Amygdala (tissue), 56 donors: ENCODE measurements around the gene TMEM184A.

ENCODE experiments used
- DNase-seq, 56 donors: peaks; one replicate each; lab custom pipeline; 2025; lab: John Stamatoyannopoulos, UW

TMEM184A gene

GRCh38 chr7:1555046-1555812 lies 776 bp downstream of the TMEM184A start:
- DNase-seq: no peak

DNA sequence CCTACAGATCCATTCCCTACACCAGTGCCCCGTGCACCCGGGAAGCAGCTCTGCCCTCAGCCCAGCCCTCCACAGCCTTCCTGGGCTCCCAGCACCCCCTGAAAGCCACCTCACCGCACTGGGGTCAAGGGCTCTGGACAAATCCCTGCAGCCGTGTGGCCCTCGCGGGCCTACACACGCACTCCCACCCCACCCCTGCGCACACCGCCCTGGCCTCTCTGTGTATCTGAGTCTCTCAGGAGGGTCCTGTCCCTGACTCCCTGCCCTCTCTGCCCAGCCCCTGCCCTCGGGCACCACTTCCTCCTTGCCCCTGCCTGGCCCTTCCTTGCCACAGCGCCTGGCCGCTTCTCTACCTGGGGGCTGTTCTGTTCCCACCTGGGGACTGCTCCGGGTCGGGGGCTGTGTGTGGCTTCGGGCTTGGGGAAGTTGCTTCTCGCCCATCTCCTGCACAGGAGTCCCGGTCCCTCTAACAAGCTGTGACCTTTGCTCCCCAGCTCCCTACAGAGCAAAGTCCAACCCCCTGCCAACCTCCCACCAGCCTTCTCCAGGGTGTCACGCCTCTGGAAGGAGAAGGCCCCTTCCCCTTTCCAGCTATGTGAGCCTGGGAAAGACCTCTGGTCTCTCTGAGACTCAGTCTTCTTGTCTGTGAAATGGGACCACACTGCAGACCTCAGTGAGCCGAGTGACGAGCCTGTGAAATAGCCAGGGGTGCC lies 1.5 kb downstream of the TMEM184A start:
- DNase-seq: no peak

DNA sequence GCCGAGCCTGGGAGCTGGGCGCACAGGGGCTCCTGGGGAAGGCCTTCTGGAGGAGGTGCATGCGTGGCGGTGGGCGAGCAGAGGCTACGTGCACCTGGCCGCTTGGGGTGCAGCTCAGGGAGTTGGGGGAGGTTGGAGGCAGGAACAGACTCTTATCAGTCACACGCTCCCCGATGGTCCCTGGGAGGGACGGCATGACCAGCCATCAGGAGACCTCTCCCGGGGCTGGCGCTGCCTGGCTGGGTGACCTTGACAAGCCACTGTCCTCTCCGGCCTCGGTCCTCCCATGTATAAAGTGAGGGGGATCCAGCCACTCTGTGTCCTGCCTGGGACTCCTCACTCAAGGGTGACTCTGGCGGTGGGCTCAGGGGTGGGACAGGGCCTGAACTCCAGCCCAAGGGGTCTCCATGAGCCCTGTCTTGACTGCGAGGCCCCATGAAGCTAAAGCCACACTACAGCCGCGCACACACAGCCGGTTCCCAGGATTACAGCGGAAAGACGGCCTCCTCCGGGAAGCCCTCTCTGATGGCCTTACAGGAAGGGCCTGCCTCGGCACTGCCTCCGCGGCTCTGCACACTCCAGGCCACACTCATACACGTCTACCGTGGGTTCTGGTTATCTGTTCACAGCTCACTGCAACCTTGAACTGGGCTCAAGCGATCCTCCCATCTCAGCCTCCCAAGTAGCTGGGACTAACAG lies 2.3 kb downstream of the TMEM184A start:
- no peak for DNase-seq

- DNase-seq: no peak
These were observed 3.8 kb downstream of the TMEM184A start for GRCh38 chr7:1552200-1552599.

DNA sequence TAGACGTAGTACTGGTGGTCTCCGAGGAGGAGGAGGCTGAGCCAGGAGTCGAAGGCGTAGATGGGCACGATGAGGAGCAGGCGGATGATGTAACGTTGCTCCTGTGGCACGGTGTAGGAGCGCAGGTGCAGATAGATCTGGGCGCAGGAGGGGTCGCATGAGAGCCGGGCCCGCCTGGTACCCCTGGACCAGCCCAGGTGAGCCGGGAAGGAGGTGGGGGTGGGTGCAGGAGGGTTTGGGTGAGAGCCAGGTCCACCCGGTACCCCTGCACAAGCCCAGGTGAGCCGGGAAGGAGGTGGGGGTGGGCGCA lies 5.2 kb downstream of the TMEM184A start:
- no peak for DNase-seq

- no peak for DNase-seq
These were observed 5.8 kb downstream of the TMEM184A start for GRCh38 chr7:1550005-1550845.

- no peak for DNase-seq
These were observed 6.5 kb downstream of the TMEM184A start for GRCh38 chr7:1549357-1550004.

- DNase-seq: no peak
These were observed 7.1 kb downstream of the TMEM184A start for GRCh38 chr7:1548944-1549343.

DNA sequence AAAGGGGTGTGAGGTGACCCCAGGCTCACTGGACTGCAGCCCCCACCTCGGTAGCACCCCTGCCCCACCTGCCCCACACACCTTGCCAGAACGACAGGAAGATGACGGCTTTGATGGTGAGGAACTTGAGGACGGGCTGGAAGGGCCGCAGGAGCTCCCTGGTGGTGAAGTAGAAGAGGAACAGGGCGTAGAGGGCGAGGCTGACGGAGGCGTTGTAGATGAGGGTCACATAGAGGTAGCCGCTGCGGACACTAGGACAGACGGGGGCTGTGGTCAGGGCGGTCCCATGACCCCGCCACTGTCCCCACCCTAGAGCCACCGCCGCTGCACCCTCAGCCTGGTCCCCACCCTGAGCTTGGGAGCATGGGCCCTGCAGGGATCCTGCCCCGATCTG lies 7.6 kb downstream of the TMEM184A start:
- no peak for DNase-seq

GRCh38 chr7:1547777-1548437 lies 8.1 kb downstream of the TMEM184A start:
- DNase-seq: no peak

GRCh38 chr7:1546909-1547776 lies 8.9 kb downstream of the TMEM184A start:
- no peak for DNase-seq

- DNase-seq: no peak
These were observed 9.6 kb downstream of the TMEM184A start for GRCh38 chr7:1546274-1546908.

DNA sequence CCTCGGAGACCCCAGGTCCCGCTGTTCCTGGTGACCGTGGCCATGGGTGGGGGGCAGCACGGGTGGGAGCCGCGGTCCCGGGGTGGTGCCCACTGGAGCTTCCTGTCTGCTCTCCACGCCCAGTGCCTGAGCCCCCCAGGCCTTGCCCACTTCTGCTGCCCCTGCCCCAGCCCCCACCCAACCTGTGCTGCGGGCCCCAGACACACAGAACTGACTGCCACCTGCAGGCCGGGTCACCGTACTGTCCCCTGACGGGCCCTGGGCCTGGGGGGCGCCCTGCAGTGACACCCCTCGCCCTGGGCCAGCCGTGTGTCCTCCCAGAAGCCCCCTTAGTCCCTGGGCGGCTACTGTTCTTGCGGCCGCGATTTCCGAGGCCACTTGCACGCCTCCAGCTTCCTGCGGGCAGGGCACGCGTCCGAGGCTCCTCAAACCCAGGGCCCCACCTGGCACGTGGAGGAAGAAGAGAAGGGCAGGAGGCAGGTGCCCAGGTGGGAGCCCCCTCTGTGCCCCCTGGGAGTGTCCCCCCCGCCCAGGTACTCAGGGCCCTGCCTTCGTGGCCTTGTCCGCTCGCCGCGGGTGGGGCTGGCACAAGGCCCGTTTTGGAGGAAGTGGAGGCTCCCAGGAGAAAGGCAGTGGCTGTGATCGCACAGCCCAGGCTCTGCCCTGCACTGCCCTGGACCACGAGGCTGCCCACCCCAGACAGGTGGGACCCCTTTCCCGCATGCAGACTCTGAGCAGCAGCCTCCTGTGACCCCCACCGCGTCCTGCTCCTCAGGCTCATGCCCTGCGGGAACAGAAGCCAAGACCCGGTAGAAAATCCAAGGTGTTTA lies 10.4 kb downstream of the TMEM184A start:
- DNase-seq: no peak

DNA sequence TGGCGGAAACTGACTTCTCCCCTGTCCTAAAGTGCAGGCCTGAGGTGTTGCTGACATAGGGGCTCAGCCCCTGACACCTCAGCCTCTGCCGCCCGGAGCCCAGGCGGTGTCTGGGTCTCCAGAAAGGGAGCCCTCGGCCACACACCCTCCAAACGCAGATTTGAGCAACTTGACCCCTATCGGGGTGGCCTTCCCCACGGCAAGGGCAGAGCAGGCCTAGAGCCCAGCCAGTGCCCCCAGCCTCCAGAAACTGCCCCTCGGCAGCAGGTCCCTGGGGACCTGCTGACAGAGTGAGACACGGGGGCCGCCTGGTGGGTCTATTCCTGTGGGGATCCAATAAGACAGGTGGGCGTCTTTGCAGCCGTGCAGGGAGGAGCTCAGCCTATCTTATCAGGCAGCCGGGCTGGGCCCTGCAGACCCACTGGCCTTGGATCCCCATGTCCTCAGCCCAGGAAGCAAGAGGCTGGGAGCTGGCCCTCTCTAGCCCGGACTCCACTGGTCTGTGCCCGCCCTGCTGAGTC lies 11.0 kb downstream of the TMEM184A start:
- no peak for DNase-seq

DNA sequence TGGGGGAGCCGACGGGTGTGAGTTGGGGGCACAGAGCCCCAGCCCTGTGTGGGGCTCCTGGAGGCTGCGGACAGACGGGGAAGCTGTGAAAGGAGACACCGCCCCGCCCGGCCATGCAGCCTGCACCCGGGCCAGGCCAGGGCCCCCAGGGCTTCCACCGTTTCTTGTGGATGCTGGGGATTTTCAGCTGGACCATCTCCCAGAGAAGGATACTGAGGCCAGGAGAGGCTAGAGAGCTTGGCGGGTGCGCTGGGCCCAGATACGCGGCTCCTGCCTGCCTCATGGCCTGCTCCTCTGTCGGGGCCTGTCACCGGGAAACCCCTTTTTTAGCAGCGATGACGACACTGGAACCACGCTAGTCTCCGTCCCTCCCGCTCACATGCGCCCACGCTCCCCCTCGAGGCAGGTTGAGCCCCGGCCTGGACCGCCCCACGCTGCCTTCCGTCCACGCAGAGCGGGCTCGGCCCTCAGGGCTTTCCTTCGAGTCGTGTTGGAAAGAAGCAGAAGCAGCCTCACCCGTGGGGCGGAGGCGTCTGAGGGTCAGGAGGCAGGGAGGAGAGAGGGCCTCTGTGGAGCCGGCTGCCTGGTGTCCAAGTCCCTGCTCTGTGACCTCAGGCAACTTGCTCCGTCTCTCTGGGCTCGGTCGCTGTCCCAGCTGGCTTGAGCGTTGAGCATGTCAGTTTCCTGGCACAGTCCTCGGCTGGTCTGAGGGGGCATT lies 11.7 kb downstream of the TMEM184A start:
- DNase-seq: no peak

GRCh38 chr7:1543826-1544177 lies 12.2 kb downstream of the TMEM184A start:
- DNase-seq: no peak
